HUES48 (cell line): ENCODE results near the gene SLC4A5.

Experiments used
- H3K27ac ChIP-seq: one replicate; pipeline ENCODE4 v1.7.0; 2013; ENCODE audit warnings: low read depth, low read length, inconsistent platforms
- H3K27me3 ChIP-seq: 2 replicates; pipeline ENCODE4 v1.6.1; 2013; ENCODE audit warnings: mild to moderate bottlenecking, low read length; ENCODE audit not compliant: control insufficient read depth, insufficient read depth
- H3K36me3 ChIP-seq: 2 replicates; pipeline ENCODE4 v1.6.1; 2013; ENCODE audit warnings: low read length; ENCODE audit not compliant: control insufficient read depth, insufficient read depth
- H3K4me1 ChIP-seq: 2 replicates; pipeline ENCODE4 v1.6.1; 2013; ENCODE audit warnings: mild to moderate bottlenecking, low read length; ENCODE audit not compliant: control insufficient read depth, insufficient read depth
- H3K4me3 ChIP-seq: 2 replicates; pipeline ENCODE4 v1.5.1; 2013; ENCODE audit warnings: mild to moderate bottlenecking, low read depth, low read length
- H3K9ac ChIP-seq: 2 replicates; pipeline ENCODE4 v1.6.1; 2013; ENCODE audit warnings: mild to moderate bottlenecking, low read depth, low read length, moderate library complexity
- H3K9me3 ChIP-seq: 2 replicates; pipeline ENCODE4 v1.6.1; 2013; ENCODE audit warnings: low read length; ENCODE audit not compliant: control insufficient read depth, insufficient read depth

The SLC4A5 gene

DNA sequence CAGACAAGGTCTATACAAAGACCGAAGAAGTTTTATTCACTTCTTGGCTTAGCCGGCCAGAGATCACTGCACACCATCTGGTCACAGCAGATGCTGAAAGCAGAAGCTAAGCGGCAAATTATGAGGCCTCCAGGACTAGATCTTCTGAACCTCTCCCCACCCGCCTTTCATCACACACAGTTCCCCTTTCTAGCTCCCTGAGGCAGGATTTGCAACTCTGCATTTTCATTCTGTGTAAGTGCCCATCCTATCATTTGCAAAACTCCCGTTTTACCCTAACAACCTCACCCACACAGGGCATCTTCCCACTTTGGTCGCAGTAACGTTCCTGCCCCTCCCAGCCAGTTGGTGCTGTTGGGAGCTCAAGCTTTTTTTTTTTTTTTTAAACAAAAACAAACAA lies 161.5 kb downstream of the SLC4A5 start:
- Histone ChIP-seq H3K9ac (no peak overlapping the region), H3K4me1 (peaks cover 13% of the 10 kb centered on the region), H3K36me3 (peaks cover 1% of the 10 kb centered on the region; the same call in 1 of the 2 replicates), H3K4me3 (no peak overlapping the region), H3K9me3 (no peaks in the 10 kb centered on the region), H3K27ac (peak overlapping the region; percentile 40), H3K27me3 (no peaks in the 10 kb centered on the region)

GRCh38 chr2:74179063-74179865 lies 164.0 kb downstream of the SLC4A5 start:
- Histone ChIP-seq H3K9ac (no peak overlapping the region), H3K36me3 (peaks cover 9% of the 10 kb centered on the region), H3K4me3 (peak overlapping the region; percentile 72), H3K27ac (peak overlapping the region; percentile 97), H3K4me1 (peaks cover 13% of the 10 kb centered on the region), H3K9me3 (no peaks in the 10 kb centered on the region), H3K27me3 (no peaks in the 10 kb centered on the region)

DNA sequence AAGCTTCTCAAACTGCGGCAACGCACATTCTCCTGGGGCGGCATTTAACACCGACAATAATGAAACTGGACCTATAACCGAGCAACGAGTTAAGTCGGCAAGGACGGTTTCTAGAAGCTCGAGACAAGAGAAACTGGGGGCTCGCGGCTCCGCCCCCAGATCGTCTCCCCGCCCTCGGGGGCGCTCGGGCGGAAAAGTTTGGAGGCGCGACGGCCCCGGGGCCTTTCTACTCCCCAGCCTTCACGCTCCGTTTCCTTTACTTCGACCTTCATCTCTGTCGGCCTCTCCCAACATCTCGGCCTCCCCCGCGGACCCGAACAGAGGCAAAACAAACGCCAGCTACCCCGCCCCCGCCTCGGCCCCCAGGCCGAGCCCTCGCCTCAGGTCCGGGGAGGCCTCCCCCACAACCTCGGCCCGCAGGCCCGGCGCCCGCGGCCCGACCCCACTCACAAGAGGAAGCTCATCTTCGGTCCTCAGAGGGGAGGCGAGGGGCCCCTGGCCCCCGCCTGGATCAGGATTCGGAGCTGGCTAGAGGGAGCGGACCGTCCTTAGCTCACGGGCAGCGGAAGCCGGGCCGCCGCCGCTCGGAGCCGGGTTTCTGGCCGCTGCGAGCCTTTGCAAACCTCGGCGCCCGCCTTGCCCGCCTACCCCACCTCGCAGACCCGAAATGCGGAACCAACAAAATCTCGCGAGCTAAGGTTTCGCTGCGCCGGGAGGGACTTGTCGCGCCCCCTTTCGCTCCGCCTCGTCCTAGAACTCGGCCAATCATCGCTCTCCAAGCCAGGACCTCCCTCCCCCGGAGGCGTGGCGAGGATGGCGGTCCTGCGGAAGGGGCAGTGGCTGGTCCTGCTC lies 164.8 kb downstream of the SLC4A5 start, which contains the start of gene MOB1A:
MOB1A (minus strand) TSS at position 669 of the 852 bp plus-strand sequence; CDS start at position 464, 205 bp downstream.
- H3K9ac ChIP-seq: peak within 1 kb of the TSS; percentile 87
- H3K27me3 ChIP-seq: no peaks in the 10 kb centered on the region
- peak within 1 kb of the TSS; percentile 97 for H3K27ac ChIP-seq
- no peaks in the 10 kb centered on the region for H3K9me3 ChIP-seq
- H3K4me3 ChIP-seq: peak within 1 kb of the TSS; percentile 72
- H3K36me3 ChIP-seq: peaks cover 9% of the 10 kb centered on the region
- H3K4me1 ChIP-seq: peaks cover 13% of the 10 kb centered on the region

GRCh38 chr2:74177696-74178095 lies 165.5 kb downstream of the SLC4A5 start:
- Histone ChIP-seq H3K36me3 (peaks cover 12% of the 10 kb centered on the region), H3K27ac (peak overlapping the region; percentile 97)

DNA sequence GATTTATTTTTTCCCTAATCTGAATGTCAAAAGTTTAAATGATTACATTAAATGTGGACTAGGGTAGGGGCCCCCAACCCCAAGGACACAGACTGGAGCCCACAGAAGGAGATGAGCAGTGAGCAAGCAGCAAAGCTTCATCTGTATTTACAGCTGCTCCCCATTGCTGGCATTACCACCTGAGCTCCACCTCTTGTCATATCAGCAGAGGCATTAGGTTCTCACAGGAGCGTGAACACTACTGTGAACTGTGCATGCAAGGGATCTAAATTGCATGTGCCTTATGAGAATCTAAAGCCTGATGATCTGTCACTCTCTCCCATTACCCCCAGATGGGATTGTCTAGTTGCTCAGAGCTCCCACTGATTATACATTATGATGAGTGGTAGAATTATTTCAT lies 168.3 kb downstream of the SLC4A5 start:
- H3K9me3 ChIP-seq: no peaks in the 10 kb centered on the region
- no peaks in the 10 kb centered on the region for H3K27me3 ChIP-seq
- peaks cover 34% of the 10 kb centered on the region for H3K36me3 ChIP-seq
- no peak overlapping the region for H3K4me3 ChIP-seq
- no peak overlapping the region for H3K27ac ChIP-seq
- no peak overlapping the region for H3K9ac ChIP-seq
- H3K4me1 ChIP-seq: peaks cover 6% of the 10 kb centered on the region; the same call in 1 of the 2 replicates

More at GRCh38 chr2:74177696-74178095, 165.5 kb downstream of the SLC4A5 start:
- no peaks in the 10 kb centered on the region for H3K9me3 ChIP-seq
- H3K4me3 ChIP-seq: peak overlapping the region; percentile 72
- H3K4me1 ChIP-seq: peaks cover 13% of the 10 kb centered on the region
- H3K9ac ChIP-seq: peak overlapping the region; percentile 87
- H3K27me3 ChIP-seq: no peaks in the 10 kb centered on the region

DNA sequence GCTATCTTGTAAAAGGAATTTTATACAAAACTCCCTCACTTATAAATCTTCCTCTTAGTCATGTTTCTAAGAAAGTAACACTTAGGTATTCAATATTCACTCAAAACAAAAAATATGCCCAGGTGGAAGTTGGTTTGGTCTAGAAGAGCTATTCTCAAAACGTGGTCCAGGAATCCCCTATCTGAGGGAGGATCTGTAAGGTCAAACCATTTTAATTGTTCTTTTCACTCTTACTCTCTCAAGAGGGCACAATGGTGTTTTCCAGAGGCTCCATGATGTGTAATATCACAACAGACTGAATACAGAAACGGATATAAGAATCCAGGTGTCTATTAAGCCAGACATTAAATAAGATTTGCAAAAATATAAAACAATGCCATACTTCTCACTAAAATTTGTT lies 174.5 kb downstream of the SLC4A5 start:
- no peaks in the 10 kb centered on the region for H3K27me3 ChIP-seq
- H3K36me3 ChIP-seq: peaks cover 85% of the 10 kb centered on the region
- no peaks in the 10 kb centered on the region for H3K4me1 ChIP-seq
- H3K9me3 ChIP-seq: no peaks in the 10 kb centered on the region
- no peak overlapping the region for H3K9ac ChIP-seq
- no peak overlapping the region for H3K4me3 ChIP-seq
- no peak overlapping the region for H3K27ac ChIP-seq
